H1 (cell line): Measurements from ENCODE around the gene TINCR. TPM values are rescaled to one million over a fixed set of nuclear protein-coding genes. Genes with fewer than 3 reads are reported as not detected.

Source experiments
- CTCF ChIA-PET: fragments of 300-600 bp; sonication (Branson Sonifier 250); formaldehyde crosslinking; loops from one replicate; lab custom pipeline; 2021; ENCODE audit not compliant: partially characterized antibody; lab: Charles Lee
- POLR2A ChIA-PET: fragments of 300-600 bp; sonication (Branson Sonifier 250); formaldehyde crosslinking; loops from one replicate; lab custom pipeline; 2021; ENCODE audit warnings: inconsistent platforms; ENCODE audit not compliant: partially characterized antibody; lab: Charles Lee
- DNase-seq, 2 experiments: peaks; one replicate each; pipeline versions ENCODE4 v3.0.0 to v3.0.0-alpha.2; 2010 to 2022; ENCODE audit warnings: low spot score in 2 of 2, low read depth in 1 of 2, mixed read lengths in 1 of 2
- FAIRE-seq: peaks from 2 replicates; lab custom pipeline; 2011; peaks lifted over from hg19 to GRCh38; lab: Jason Lieb, UNC
- H2AFZ ChIP-seq: 2 replicates; pipeline ENCODE4 v1.8.1; 2012; ENCODE audit warnings: low read length, inconsistent platforms
- H2AK5ac ChIP-seq: 2 replicates; pipeline ENCODE4 v1.6.1; 2013; ENCODE audit warnings: low read depth, low read length
- H2BK120ac ChIP-seq: replicated peaks from 2 replicates; pipeline ENCODE3; 2013; ENCODE audit warnings: low read depth, low read length, inconsistent platforms
- H2BK12ac ChIP-seq: 2 replicates; pipeline ENCODE4 v1.6.1; 2013; ENCODE audit warnings: low read depth, low read length
- H2BK15ac ChIP-seq: 2 replicates; pipeline ENCODE4 v1.6.1; 2013; ENCODE audit warnings: low read length
- H2BK20ac ChIP-seq: 2 replicates; pipeline ENCODE4 v1.6.1; 2013; ENCODE audit warnings: low read length
- H2BK5ac ChIP-seq: 2 replicates; pipeline ENCODE4 v1.6.1; 2013; ENCODE audit warnings: low read depth, low read length
- H3K14ac ChIP-seq: 2 replicates; pipeline ENCODE4 v1.6.1; 2013; ENCODE audit warnings: inconsistent platforms; ENCODE audit not compliant: insufficient read length
- H3K18ac ChIP-seq: 2 replicates; pipeline ENCODE4 v1.6.1; 2013; ENCODE audit warnings: low read length; ENCODE audit errors: extremely low read depth
- H3K23ac ChIP-seq: 2 replicates; pipeline ENCODE4 v1.6.1; 2013; ENCODE audit warnings: inconsistent platforms; ENCODE audit not compliant: insufficient read length
- H3K23me2 ChIP-seq: 2 replicates; pipeline ENCODE4 v1.6.1; 2013; ENCODE audit warnings: low read depth, low read length
- H3K27ac ChIP-seq: 2 replicates; pipeline ENCODE4 v1.6.1; 2011; ENCODE audit warnings: low read depth, low read length, inconsistent platforms
- H3K27me3 ChIP-seq, 4 experiments: replicated peaks in 1 of 4; 1 replicate in 1 of 4; 2 replicates in 3 of 4; pipeline versions ENCODE4 v1.6.1 to v1.8.1; 2011 to 2013; ENCODE audit warnings: low read length in 3 of 4, mild to moderate bottlenecking in 3 of 4, inconsistent platforms in 2 of 4, mixed read lengths in 2 of 4, moderate library complexity in 1 of 4; ENCODE audit not compliant: control insufficient read depth in 3 of 4, insufficient read depth in 3 of 4; ENCODE audit errors: extremely low read depth in 1 of 4
- H3K36me3 ChIP-seq, 4 experiments: 2 replicates each; pipeline versions ENCODE4 v1.6.1 to v1.8.1; 2011 to 2013; ENCODE audit warnings: mild to moderate bottlenecking in 4 of 4, low read length in 3 of 4, moderate library complexity in 2 of 4, control low read depth in 1 of 4, inconsistent platforms in 1 of 4; ENCODE audit not compliant: insufficient read depth in 4 of 4, control insufficient read depth in 2 of 4
- H3K4ac ChIP-seq: replicated peaks from 2 replicates; pipeline ENCODE3; 2013; ENCODE audit warnings: low read length, low read depth, mixed read lengths, inconsistent platforms; ENCODE audit not compliant: insufficient read length
- H3K4me1 ChIP-seq, 4 experiments: replicated peaks in 1 of 4; 1 replicate in 1 of 4; 2 replicates in 3 of 4; pipeline versions ENCODE4 v1.6.1 to v1.8.1; 2011 to 2013; ENCODE audit warnings: low read length in 3 of 4, inconsistent platforms in 2 of 4, mixed read lengths in 1 of 4; ENCODE audit not compliant: insufficient read depth in 4 of 4, control insufficient read depth in 3 of 4
- H3K4me2 ChIP-seq, 2 experiments: 2 replicates each; pipeline versions ENCODE4 v1.6.1 to v1.8.1; 2011 to 2013; ENCODE audit warnings: low read depth in 2 of 2, low read length in 2 of 2, control low read depth in 1 of 2, inconsistent platforms in 1 of 2, mild to moderate bottlenecking in 1 of 2; ENCODE audit not compliant: insufficient read depth in 1 of 2
- H3K4me3 ChIP-seq, 4 experiments: fragments of 200-600, 300-600 bp in 1 of 4; sonication (generic), shearing (Covaris generic), sonication (Bioruptor Twin) in 1 of 4; 2 replicates each; pipeline versions ENCODE4 v1.5.1 to v1.8.1; 2011 to 2016; ENCODE audit warnings: low read length in 4 of 4, low read depth in 3 of 4, control low read depth in 2 of 4, inconsistent platforms in 2 of 4, mild to moderate bottlenecking in 2 of 4, mixed read lengths in 1 of 4, moderate library complexity in 1 of 4; ENCODE audit not compliant: insufficient read depth in 2 of 4; ENCODE audit errors: extremely low read depth in 1 of 4
- H3K56ac ChIP-seq: replicated peaks from 2 replicates; pipeline ENCODE3; 2013; ENCODE audit warnings: low read depth, mild to moderate bottlenecking, mixed read lengths, low read length, inconsistent platforms; ENCODE audit not compliant: insufficient read length
- H3K79me1 ChIP-seq: 2 replicates; pipeline ENCODE4 v1.6.1; 2013; ENCODE audit warnings: low read depth, low read length, control low read depth
- H3K79me2 ChIP-seq, 2 experiments: 2 replicates each; pipeline versions ENCODE4 v1.6.1 to v1.8.1; 2012 to 2013; ENCODE audit warnings: low read length in 2 of 2, mild to moderate bottlenecking in 2 of 2, inconsistent platforms in 1 of 2; ENCODE audit not compliant: insufficient read depth in 2 of 2, control insufficient read depth in 1 of 2
- H3K9ac ChIP-seq, 4 experiments: replicated peaks in 1 of 4; 1 replicate in 1 of 4; 2 replicates in 3 of 4; pipeline versions ENCODE4 v1.6.1 to v1.8.1; 2011 to 2013; ENCODE audit warnings: low read depth in 3 of 4, low read length in 3 of 4, control low read depth in 2 of 4, mild to moderate bottlenecking in 2 of 4, moderate library complexity in 2 of 4, inconsistent platforms in 1 of 4; ENCODE audit errors: extremely low read depth in 1 of 4
- H3K9me3 ChIP-seq, 2 experiments: 2 replicates each; pipeline versions ENCODE4 v1.6.1 to v1.8.1; 2012 to 2013; ENCODE audit warnings: mild to moderate bottlenecking in 2 of 2, moderate library complexity in 2 of 2, control low read depth in 1 of 2, inconsistent platforms in 1 of 2, low read depth in 1 of 2, low read length in 1 of 2, mixed read lengths in 1 of 2; ENCODE audit not compliant: insufficient read depth in 2 of 2
- H4K20me1 ChIP-seq, 2 experiments: replicated peaks in 1 of 2; 2 replicates each; pipeline versions ENCODE3 to v1.8.1; 2011 to 2013; ENCODE audit warnings: inconsistent platforms in 2 of 2, low read length in 2 of 2, mild to moderate bottlenecking in 1 of 2; ENCODE audit not compliant: insufficient read depth in 2 of 2, control insufficient read depth in 1 of 2
- H4K5ac ChIP-seq: 2 replicates; pipeline ENCODE4 v1.6.1; 2013; ENCODE audit warnings: low read length, low read depth, mixed read lengths, inconsistent platforms; ENCODE audit not compliant: insufficient read length
- H4K8ac ChIP-seq: 2 replicates; pipeline ENCODE4 v1.8.0; 2013; ENCODE audit warnings: mild to moderate bottlenecking, moderate library complexity, low read length, inconsistent platforms; ENCODE audit not compliant: insufficient read depth; ENCODE audit errors: extremely low read depth
- H4K91ac ChIP-seq: replicated peaks from 2 replicates; pipeline ENCODE3; 2013; ENCODE audit warnings: low read length, mixed read lengths, inconsistent platforms; ENCODE audit not compliant: insufficient read length
- BACH1 ChIP-seq: IDR thresholded peaks from 2 replicates; pipeline ENCODE4 v1.6.1; 2012; ENCODE audit warnings: low read length, improper control_type of control experiment
- CTBP2 ChIP-seq: IDR thresholded peaks from 2 replicates; pipeline ENCODE4 v1.7.0; 2011; ENCODE audit warnings: borderline replicate concordance, mild to moderate bottlenecking, moderate library complexity, mixed read lengths, low read length; ENCODE audit not compliant: insufficient read depth, insufficient read length
- KDM1A ChIP-seq: fragments of 200-600, 300-600 bp; sonication (generic); IDR thresholded peaks from 2 replicates; pipeline ENCODE4 v1.7.1; 2016; ENCODE audit warnings: mild to moderate bottlenecking, low read length, borderline replicate concordance
- RAD21 ChIP-seq, 2 experiments: IDR thresholded peaks in 1 of 2; conservative IDR thresholded peaks in 1 of 2; 2 replicates each; pipeline ENCODE4 v1.6.1; 2011; ENCODE audit warnings: low read depth in 2 of 2, low read length in 2 of 2, improper control_type of control experiment in 1 of 2, inconsistent platforms in 1 of 2, mild to moderate bottlenecking in 1 of 2, moderate library complexity in 1 of 2
- SIX5 ChIP-seq: IDR thresholded peaks from 2 replicates; pipeline ENCODE4 v1.6.1; 2011; ENCODE audit warnings: mild to moderate bottlenecking, low read depth, low read length
- TCF12 ChIP-seq: IDR thresholded peaks from 2 replicates; pipeline ENCODE4 v1.6.1; 2011; ENCODE audit warnings: low read depth, mild to moderate bottlenecking, low read length
- WGBS, 2 experiments: shearing (Covaris generic) in 1 of 2; methylation state at CpG; one replicate each; pipeline versions ENCODE4 v1.1.6 to v1.1.7; 2013 to 2015; ENCODE audit warnings: low lambda C conversion rate in 2 of 2, mixed read lengths in 2 of 2, inconsistent platforms in 1 of 2, low coverage in 1 of 2, missing lambda C conversion rate in 1 of 2; ENCODE audit not compliant: insufficient replicate concordance in 2 of 2, insufficient coverage in 1 of 2, insufficient read length in 1 of 2; ENCODE audit errors: extremely low coverage in 1 of 2, missing lambda C conversion rate in 1 of 2; 5-methylcytosine and 5-hydroxymethylcytosine counted together
- polyA plus RNA-seq, 7 experiments: library from polyadenylated mRNA; depleted of rRNA in 3 of 7; stranded (reverse) in 5 of 7; unstranded in 2 of 7; fragments of >200 nt in 5 of 7; fragments of 200-250 nt in 2 of 7; gene quantifications; 1 replicate in 5 of 7; 2 replicates in 1 of 7; 4 replicates in 1 of 7; pipeline versions ENCODE4 v1.2.1 to v1.2.3, GENCODE V29; 2011 to 2013; ENCODE audit warnings: missing spikeins in 2 of 7, mixed read lengths in 2 of 7
- total RNA-seq: library from RNA; stranded (reverse); fragmentation: NEBNext Ultra II Directional; extraction: Animal tissue kit (Norgen Biotek cat#: 25700); gene quantifications from 2 replicates; pipeline ENCODE4 v1.2.1, GENCODE V29; 2021

Gene TINCR
- total and polyA plus RNA-seq, 2 of the 8 experiments (the other 6 are each of a cell fraction or from before 2014, with no cell fraction given): 0.52 to 1.4 TPM

DNA sequence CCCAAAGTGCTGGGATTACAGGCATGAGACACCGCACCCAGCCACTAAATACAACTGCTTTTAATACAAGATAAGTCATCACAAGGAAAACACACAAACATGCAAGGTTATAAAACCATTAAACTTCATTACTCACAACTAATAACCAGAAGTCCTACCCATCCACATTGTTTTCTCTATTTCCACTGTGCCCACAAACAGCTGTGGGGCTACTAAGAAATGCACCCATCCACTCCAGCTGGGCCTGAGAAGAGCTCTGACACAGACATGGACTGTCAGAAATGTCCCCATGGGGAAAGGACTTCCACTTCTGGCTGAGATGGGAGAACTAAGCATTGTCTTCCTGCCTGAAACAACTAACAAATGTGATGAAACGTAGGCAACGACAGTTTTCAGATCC lies 37.6 kb upstream of the TINCR start:
- Histone ChIP-seq H3K27me3 (no peaks in the 10 kb centered on the region), H4K5ac (no peak overlapping the region), H3K9me3 (no peaks in the 10 kb centered on the region), H3K18ac (no peak overlapping the region), H3K56ac (no peak overlapping the region), H3K4me1 (no peaks in the 10 kb centered on the region), H2BK12ac (no peak overlapping the region), H3K9ac (no peak overlapping the region), H4K8ac (no peak overlapping the region), H3K79me1 (peaks cover 3% of the 10 kb centered on the region; the same call in 1 of the 2 replicates), H2BK15ac (no peak overlapping the region), H4K20me1 (peaks cover 10 to 19% of the 10 kb centered on the region in 2 experiments), H2BK120ac (no peak overlapping the region), H3K14ac (no peak overlapping the region), H3K23ac (no peak overlapping the region), H3K4me2 (no peak overlapping the region), H3K27ac (no peak overlapping the region)
- FAIRE-seq: no peak
- CTCF ChIA-PET: no interaction called here
- TF ChIP-seq SIX5 (no peak), BACH1 (no peak), TCF12 (no peak), CTBP2 (no peak), KDM1A (no peak), RAD21 (IDR thresholded peaks at IDR 0.05 in 1 of 2, conservative IDR thresholded peaks at IDR 0.05 in 1 of 2; ENCODE audit: low read depth in 2 of 2, low read length in 2 of 2) (no peak)
- TF ChIP-seq, all 59 proteins: peak for 0
- H3K36me3 ChIP-seq: peaks cover 30 to 78% (median 63%) of the 10 kb centered on the region in 4 experiments
- no peak overlapping the region for H4K91ac ChIP-seq
- no peak overlapping the region for H2AK5ac ChIP-seq
- no peak overlapping the region for H2BK20ac ChIP-seq
- POLR2A ChIA-PET: interaction anchor here (1.3 kb wide), 1 partner anchor 10 kb away, joined by 3 read pairs; no protein-coding TSS in a partner anchor
- no peak overlapping the region for H3K4ac ChIP-seq
- no peak overlapping the region for H3K4me3 ChIP-seq
- DNase-seq: no peak
- H2AFZ ChIP-seq: no peak overlapping the region
- peaks cover 0 to 17% of the 10 kb centered on the region in 2 experiments; a peak in 3 of 4 replicates for H3K79me2 ChIP-seq
- H2BK5ac ChIP-seq: no peak overlapping the region
- H3K23me2 ChIP-seq: no peaks in the 10 kb centered on the region
- WGBS, 2 experiments: 97% methylated on average over 3 of the region's 3 CpGs; no CpG with 5 or more reads in 1 of the 2 experiments
